HCT116 (cell line): ENCODE results near the gene COL26A1.

ENCODE experiments used
- EZH2phosphoT487 ChIP-seq: fragments of 200-600 bp; IDR thresholded peaks from 2 replicates; pipeline ENCODE4 v1.6.1; 2018; ENCODE audit warnings: antibody characterized with exemption, borderline replicate concordance
- POLR2AphosphoS5 ChIP-seq: IDR thresholded peaks from 2 replicates; pipeline ENCODE4 v1.6.1; 2011; ENCODE audit warnings: mild to moderate bottlenecking, low read depth, low read length, moderate library complexity
- SIN3A ChIP-seq: IDR thresholded peaks from 2 replicates; pipeline ENCODE4 v1.6.1; 2012; ENCODE audit warnings: low read depth
- TF ChIP-seq, protein P1 (sequence below), 3 experiments: fragments of 200-600 bp in 1 of 3; sonication (generic) in 1 of 3; IDR thresholded peaks in 2 of 3; conservative IDR thresholded peaks in 1 of 3; 2 replicates each; pipeline ENCODE4 v1.5.1; 2012 to 2017; ENCODE audit warnings: low read depth in 2 of 3, low read length in 2 of 3, antibody characterized with exemption in 1 of 3, borderline replicate concordance in 1 of 3, control low read depth in 1 of 3, mild to moderate bottlenecking in 1 of 3, mixed read lengths in 1 of 3, mixed run types in 1 of 3, moderate library complexity in 1 of 3; ENCODE audit not compliant: insufficient read depth in 1 of 3

DNA sequence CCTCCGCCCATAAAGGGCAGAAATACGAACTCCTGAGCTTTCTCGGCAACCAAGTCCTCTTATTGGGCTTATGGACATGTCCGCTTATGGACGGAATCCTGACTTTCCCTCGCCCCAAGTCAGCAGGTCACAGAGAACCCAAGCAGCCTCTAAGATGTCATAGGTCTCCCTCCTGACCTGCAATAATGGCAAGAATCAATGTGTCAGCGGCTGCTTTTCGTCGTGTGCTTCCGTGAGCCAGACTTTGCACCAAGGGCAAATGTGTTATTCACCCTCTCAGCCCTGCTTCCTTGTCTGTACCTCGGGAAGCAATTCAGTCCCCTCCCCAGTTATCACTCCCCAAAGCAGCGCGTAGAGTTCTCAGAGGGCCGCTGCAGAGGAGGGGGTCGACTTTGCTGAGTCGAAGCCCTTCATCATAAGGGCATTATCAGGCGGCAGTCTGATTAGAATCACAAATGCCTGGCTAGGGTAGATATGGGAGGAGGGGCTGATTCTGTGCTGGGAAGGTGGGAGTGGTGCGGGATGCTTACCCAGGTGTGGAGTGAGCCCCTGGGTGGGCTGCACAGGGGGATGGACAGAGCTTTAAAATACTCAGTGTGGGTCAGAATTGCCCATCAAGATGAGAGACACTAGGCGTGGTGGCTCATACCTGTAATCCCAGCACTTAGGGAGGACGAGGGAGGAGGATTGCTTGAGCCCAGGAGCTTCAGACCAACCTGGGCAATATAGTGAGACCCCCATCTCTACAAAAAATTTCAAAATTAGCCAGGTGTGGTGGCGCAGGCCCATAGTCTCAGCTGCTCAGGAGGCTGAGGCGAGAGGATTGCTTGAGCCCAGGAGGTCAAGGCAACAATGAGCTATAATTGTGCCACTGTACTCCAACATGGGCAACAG is 36.0 kb downstream of the COL26A1 start:
- no peak for TF ChIP-seq POLR2AphosphoS5
- TF ChIP-seq, protein P1, sequence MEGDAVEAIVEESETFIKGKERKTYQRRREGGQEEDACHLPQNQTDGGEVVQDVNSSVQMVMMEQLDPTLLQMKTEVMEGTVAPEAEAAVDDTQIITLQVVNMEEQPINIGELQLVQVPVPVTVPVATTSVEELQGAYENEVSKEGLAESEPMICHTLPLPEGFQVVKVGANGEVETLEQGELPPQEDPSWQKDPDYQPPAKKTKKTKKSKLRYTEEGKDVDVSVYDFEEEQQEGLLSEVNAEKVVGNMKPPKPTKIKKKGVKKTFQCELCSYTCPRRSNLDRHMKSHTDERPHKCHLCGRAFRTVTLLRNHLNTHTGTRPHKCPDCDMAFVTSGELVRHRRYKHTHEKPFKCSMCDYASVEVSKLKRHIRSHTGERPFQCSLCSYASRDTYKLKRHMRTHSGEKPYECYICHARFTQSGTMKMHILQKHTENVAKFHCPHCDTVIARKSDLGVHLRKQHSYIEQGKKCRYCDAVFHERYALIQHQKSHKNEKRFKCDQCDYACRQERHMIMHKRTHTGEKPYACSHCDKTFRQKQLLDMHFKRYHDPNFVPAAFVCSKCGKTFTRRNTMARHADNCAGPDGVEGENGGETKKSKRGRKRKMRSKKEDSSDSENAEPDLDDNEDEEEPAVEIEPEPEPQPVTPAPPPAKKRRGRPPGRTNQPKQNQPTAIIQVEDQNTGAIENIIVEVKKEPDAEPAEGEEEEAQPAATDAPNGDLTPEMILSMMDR (IDR thresholded peaks at IDR 0.05 in 2 of 3, conservative IDR thresholded peaks at IDR 0.05 in 1 of 3; ENCODE audit: borderline replicate concordance in 1 of 3, insufficient read depth in 1 of 3, low read depth in 2 of 3, low read length in 2 of 3) = no peak
- TF ChIP-seq SIN3A = no peak
- no peak for TF ChIP-seq EZH2phosphoT487
